Sigmoid colon (tissue), 4 donors: Measurements from ENCODE around the gene MTUS2.

ENCODE experiments used
- CTCF ChIP-seq, 4 experiments: fragments of 450-650 bp in 3 of 4; fragments of 200-600 bp in 1 of 4; IDR thresholded peaks; one replicate each; pipeline ENCODE4 v1.5.1; 2016 to 2019; ENCODE audit warnings: antibody characterized with exemption in 4 of 4, mild to moderate bottlenecking in 3 of 4, moderate library complexity in 2 of 4
- POLR2A ChIP-seq, 2 donors: fragments of 450-650 bp; IDR thresholded peaks; one replicate each; pipeline ENCODE4 v1.6.1; 2016; ENCODE audit warnings: antibody characterized with exemption in 2 of 2, mild to moderate bottlenecking in 2 of 2, moderate library complexity in 2 of 2
- POLR2AphosphoS5 ChIP-seq, 4 donors: sonication (generic); formaldehyde crosslinking; IDR thresholded peaks; one replicate each; pipeline ENCODE4 v1.6.1; 2017; ENCODE audit warnings: antibody characterized with exemption in 4 of 4

GRCh38 chr13:29323954-29324353 is 503.8 kb downstream of the MTUS2 start:
- TF ChIP-seq CTCF (IDR thresholded peaks at IDR 0.05) (no peak), POLR2A (IDR thresholded peaks at IDR 0.05) (no peak), POLR2AphosphoS5 (IDR thresholded peaks at IDR 0.05) (no peak)
